GM12891 (cell line): ENCODE measurements around the gene MOSMO.

Source experiments
- PAX5 ChIP-seq: IDR thresholded peaks from 2 replicates; pipeline ENCODE4 v1.6.1; 2011; ENCODE audit warnings: low read length, moderate library complexity, mild to moderate bottlenecking; ENCODE audit not compliant: insufficient read depth, severe bottlenecking
- POLR2A ChIP-seq: IDR thresholded peaks from 2 replicates; pipeline ENCODE4 v1.6.1; 2011; ENCODE audit warnings: low read depth, low read length, control low read depth
- POLR2AphosphoS5 ChIP-seq: IDR thresholded peaks from 2 replicates; pipeline ENCODE4 v1.6.1; 2011; ENCODE audit warnings: low read depth, low read length, control low read depth
- TAF1 ChIP-seq: IDR thresholded peaks from 2 replicates; pipeline ENCODE4 v1.6.1; 2011; ENCODE audit warnings: low read depth, low read length, control low read depth

DNA sequence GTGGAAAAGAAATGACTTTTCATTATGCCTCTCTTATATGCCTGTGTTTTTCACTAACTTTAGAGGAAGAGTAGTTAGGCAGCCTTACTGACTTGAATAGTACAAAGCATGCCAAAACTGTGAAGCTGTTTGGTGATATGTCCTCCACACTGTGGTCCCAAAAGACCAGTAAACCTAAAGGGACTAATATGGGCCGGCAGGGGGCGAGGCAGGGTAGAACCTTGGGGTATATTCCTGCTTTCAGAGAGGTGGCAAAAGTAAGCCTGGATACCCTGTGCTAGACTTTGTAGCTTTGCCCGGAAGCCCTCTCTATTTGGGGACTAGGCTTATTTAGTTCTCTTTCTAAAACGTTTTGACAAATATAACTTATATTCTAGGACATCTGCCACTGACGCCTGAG, 48.0 kb downstream of the MOSMO start:
- TF ChIP-seq POLR2A (no peak), POLR2AphosphoS5 (no peak), PAX5 (no peak), TAF1 (no peak)
